Inferior parietal cortex (tissue), 1 donor: ENCODE data around the gene GIT1.

Experiments used
- DNase-seq: peaks from one replicate; pipeline ENCODE4 v3.0.0-alpha.2; 2016; ENCODE audit errors: extremely low spot score

The GIT1 gene

DNA sequence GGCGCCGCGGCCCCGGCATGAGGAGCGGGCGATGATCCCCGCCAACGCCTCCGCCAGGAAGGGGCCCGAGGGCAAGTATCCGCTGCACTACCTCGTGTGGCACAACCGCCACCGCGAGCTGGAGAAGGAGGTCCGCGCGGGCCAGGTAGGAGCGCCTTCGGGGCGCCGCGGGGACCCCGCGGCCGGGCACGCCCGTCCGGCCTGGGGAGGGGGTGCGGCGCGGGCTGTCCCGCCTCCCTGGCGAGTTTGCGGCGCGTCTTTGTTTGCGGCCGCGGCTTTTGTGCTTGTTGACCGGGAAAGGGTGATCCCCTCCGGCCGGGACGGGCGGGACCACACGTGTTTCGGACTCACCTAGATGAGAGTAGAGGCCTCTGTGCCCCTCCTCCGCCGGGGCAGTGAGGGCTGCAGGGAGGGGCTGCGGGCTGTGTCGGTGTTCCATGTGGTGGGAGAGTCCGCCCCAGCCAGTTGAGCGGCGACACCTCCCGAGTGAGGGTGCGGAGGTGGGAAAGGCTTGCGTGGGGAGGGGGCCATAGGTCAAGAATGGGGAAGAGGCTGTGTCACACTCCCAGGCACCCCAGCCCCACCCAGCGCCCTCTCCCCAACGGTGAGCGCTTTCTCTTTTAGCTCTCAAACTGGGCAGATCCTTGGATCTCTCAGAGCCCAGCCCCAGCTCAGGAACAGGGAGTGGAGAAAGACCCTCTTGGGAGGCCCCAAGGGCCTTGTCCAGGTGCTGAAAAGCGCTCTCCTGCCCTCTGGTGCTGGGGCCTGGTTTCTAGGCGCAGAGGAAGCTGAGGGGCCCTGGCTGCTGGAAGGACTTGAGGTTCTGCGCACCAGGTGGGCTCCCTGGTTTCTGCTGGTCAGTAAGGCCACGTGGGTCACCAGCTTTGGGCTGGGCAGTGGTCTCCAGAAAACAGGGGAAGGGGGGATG, 4.4 kb upstream of the GIT1 start:
- DNase-seq = no peak

GRCh38 chr17:29592850-29593551, 3.6 kb upstream of the GIT1 start, which contains the start of gene ANKRD13B:
ANKRD13B (plus strand) TSS chr17:29593132; CDS start chr17:29593622, 490 bp downstream.
- peak; percentile 57 for DNase-seq

- peak; percentile 88 for DNase-seq
Measured at GRCh38 chr17:29591737-29592608, 2.5 kb upstream of the GIT1 start.

DNA sequence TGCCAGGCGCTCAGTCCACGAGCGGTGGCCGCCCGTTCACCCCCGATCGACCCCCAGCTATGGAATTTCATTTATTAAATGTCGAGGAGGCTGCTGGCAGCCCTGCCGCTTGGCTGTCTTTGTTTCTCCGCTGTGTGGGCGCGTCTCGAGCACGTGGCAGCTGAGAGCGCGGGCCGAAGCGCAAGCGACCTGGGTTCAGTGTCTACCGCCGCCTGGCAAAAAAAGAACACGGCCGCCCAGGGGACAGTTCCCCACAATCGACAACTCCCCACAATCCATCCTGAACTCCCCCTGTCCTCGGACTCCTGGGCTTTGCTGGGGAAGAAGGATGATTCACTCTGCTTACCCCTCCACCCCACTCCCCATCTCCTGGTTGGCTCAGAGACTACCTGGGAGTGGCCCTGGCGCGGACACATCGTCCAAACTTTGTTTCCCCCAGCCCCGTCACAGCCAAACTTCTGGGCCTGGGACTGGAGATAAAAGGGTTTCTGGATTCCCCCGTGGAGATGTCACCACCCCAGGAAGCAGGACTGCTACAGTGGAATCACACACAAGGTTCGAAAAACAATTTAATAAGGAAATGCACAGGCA, 1.8 kb upstream of the GIT1 start:
- no peak for DNase-seq

GRCh38 chr17:29590411-29591145, 1.1 kb upstream of the GIT1 start:
- DNase-seq = no peak

- no peak for DNase-seq
Measured at GRCh38 chr17:29588562-29589411, 661 bp downstream of the GIT1 start.

DNA sequence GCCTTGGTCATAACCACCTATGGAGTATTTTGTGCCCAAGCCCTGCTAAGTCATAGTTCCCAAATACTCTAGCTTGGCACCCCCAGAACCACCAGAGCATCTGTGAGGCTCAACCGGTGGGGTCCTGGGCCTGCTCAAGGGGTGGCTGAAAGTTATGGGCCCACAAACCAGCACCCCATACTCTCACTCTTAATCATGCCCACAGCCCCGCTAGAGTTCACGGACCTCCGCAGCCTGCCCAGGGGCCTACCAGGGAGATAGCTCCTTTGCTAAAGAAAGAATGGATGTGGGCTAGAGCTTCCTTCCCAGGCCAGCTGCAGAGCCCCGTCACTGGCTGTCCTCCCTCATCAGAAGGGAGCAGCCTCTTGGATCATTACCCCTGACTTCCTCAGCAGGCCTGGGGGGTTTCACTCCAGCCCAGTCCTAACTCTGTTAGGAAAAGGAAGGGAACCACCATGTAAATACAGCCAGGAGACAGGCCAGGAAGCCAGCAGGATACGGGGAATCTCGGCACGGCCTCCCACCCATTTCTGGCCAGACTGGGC, 1.4 kb downstream of the GIT1 start:
- no peak for DNase-seq

DNA sequence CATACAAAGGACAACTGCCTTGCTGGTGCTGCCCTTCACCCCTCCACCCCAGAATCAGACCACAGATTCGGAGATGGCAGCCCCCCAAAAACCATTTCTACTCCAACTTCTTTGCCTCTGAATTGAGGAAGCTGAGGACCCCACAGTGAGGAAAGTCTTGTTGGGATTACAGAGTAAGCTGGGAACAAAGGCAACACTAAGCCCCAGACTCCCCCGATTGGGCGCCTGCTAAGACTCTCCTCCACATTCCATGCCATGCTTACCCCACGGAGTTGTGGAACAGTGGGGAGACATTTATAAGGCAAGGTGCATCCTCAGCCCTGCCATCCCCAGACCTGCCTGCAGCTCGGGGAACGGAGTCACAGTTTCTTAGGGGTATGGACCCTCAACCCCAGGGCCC, 1.9 kb downstream of the GIT1 start:
- no peak for DNase-seq

- no peak for DNase-seq
Measured at GRCh38 chr17:29586676-29587469, 2.6 kb downstream of the GIT1 start.

GRCh38 chr17:29585080-29585751, 4.2 kb downstream of the GIT1 start:
- no peak for DNase-seq

DNA sequence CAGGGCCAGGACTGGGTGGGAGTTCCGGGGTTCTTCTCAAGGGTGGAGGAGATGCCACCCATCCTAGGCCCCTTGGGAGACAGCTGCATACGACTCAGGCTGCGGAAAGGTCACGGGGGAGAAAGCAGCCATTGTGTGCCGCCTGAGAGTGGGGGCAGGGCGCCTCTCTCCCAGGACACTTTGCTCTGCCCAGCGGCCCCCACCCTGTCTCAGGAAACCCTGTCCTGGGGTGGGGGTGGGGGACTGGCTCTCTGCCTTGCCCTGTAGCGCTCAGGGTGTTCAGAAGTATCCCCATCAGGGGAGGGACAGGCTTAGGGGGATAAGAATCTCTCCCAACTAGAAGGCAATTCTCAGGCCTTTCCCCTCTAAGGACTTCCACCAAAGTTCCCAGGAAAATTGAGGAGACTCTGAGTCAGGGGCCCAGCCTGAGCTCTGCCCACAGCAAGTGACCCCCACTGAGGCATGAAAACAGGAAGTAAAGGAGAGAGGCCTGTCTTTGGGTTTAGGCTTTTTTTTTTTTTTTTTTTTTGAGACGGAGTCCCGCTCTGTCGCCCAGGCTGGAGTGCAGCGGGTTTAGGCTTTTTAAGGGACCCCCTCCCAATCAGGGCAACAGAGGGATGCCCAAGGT, 4.9 kb downstream of the GIT1 start:
- DNase-seq = no peak

DNA sequence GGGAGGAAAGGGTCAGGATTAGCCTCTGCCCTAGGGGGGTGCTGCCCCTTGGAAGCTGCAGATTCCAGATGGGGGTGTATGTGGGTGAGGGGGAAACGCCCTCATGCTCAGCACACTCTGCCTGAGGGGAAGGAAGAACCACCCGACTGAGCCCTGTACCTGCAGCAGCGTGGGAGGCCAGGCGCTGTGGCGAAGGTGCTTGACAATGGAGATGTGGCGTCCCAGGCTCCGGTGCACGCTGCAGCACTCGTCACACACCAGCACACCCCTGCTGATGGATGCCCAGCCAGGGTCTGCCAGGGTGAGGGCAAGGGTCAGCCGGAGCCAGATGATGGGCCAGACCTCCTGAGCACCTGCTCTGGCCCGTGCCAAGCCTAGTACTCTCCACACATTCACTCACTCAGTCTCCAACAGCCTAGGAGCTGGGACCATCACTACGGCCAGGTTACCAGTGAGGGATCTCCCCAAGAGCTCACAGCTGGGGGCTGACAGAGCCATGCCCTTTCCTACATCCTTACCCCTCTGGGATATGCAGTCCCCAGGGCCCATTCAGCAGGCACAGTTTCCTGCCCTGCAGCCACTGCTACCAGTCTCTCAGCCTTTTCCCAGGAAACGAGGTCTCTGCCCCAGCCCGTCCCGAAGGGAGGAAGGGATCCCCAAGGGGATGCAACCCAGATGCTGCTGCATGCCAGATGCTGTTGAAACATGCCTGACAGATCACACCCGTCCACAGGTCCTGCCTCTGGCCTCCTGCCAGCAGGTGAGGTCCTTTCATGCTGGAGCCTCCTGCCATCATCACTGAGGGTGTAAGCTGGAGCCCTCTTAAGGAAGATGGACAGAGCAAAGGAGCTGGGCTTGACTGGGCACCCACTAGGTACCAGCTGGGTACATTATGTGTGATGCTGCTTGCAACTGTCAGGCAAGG, 5.9 kb downstream of the GIT1 start:
- DNase-seq = no peak

DNA sequence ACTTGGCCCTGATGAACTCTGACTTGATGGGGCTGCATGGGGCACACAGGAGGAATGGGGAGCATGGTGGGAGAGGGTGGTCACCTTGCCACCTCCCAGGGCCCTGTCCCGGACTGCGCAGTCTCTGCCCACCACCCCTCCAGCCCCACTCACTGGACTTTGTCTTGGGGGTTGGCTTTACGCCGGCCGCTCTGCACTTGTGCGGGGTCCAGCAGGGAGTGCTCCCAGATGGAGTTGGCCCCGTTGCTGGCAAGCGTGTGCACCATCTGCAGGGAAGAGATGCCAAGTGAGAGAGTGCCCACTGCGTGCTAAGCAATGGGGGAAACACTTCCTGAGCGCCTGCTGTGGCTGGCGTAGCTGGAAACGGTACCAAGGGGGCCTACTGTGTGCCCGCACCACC, 6.7 kb downstream of the GIT1 start:
- DNase-seq = peak; percentile 80

DNA sequence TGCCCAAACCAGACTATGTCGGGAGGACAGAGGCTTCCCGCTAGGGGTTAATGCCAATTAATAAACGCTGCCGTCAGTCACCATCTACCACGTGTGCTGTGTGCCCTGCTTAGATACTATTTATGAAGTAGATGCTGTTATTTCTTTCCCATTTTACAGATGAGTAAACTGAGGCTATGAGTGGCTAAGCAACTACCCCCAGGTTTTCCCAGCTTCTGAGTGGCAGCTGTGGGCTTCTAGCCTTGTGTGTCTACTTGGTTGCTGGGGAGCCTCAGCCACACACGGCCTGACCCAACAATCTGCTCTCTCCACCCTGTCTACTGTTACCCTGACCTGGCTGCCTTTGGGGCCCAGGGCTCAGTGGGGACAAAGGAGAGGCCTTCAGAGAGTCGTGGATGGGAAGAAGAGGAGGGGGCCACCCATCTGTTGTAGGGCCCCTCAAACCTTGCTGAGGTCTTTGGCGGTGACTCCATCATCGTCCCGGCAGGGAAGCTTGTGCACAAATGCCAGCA, 7.1 kb downstream of the GIT1 start:
- no peak for DNase-seq

GRCh38 chr17:29581583-29582253, 7.7 kb downstream of the GIT1 start:
- no peak for DNase-seq
